Erythroblast (primary cell): ENCODE measurements around the gene CDC27.
A peak's percentile ranks its signal among the peaks of the same experiment; 100 is the strongest.

ENCODE experiments used
- DNase-seq, 2 experiments: peaks; one replicate each; lab custom pipeline; 2025; lab: John Stamatoyannopoulos, UW
- GATA1 ChIP-seq: IDR thresholded peaks from 2 replicates; pipeline ENCODE4 v1.6.1; 2011; ENCODE audit warnings: low read depth, mild to moderate bottlenecking, control low read depth, low read length, moderate library complexity
- POLR2A ChIP-seq: IDR thresholded peaks from 2 replicates; pipeline ENCODE4 v1.6.1; 2011; ENCODE audit warnings: mild to moderate bottlenecking, low read length

CDC27 gene

DNA sequence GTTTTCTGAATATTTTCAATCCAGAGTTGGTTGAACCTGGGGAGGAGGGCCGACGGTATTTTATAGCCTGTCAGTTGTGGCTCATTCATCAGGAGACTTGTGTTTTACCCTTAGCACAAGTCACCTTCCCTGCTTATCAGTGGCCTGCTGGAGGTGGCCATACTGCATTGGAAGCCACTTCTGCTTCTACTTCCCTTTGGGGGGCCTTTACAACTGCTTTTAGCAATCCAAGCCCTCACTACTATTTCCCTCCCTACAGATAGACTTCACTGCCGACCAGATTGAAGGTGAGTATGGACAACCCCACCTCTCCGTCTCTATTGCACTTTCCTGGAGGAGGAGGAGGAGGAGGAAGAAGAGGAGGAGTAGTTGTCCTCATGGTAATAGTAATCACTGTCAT lies 24.4 kb upstream of the CDC27 start:
- DNase-seq = no peak
- TF ChIP-seq GATA1 (no peak), POLR2A (no peak)

DNA sequence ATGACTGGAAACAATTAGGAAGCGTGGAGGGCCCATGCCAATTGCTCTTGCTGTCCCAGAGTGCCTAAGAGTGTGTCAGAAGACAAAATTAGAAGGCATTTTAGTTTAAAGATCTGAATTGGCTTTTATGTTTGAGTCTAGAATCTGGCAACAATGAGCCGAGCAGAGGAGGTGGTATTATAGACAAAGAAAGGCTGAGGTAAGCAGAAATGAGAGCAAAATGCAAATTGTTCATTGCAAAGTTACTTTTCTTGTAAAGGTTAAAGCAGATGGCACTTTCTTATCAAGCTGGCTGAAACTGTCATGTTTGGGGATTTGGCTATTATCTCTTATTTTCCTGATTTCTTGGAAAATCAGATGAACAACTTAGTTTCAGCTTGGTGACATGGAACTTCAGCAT lies 23.4 kb upstream of the CDC27 start:
- no peak for TF ChIP-seq GATA1
- no peak for TF ChIP-seq POLR2A
- DNase-seq = no peak

DNA sequence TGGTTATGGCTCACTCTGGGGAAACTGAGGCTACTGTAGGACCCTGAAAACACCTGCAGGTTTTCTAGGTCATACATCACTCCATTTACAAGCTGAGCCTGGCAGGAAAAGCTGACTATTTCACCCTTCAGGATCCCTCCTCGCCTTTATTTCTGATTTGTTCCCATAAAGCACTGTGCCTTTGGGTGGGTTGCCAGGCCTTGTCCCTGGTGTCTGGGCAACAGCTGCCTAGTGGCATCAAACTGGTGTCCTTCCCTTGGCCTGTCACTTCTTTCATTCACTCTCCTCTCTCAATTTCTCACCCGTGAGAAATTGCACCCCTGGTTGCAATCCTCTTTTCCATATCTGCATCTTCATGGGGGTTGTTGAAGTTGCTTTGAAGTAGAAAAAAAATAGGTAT lies 21.7 kb upstream of the CDC27 start:
- DNase-seq = peak; percentile 48 to 75
- TF ChIP-seq POLR2A = no peak
- TF ChIP-seq GATA1 = no peak

DNA sequence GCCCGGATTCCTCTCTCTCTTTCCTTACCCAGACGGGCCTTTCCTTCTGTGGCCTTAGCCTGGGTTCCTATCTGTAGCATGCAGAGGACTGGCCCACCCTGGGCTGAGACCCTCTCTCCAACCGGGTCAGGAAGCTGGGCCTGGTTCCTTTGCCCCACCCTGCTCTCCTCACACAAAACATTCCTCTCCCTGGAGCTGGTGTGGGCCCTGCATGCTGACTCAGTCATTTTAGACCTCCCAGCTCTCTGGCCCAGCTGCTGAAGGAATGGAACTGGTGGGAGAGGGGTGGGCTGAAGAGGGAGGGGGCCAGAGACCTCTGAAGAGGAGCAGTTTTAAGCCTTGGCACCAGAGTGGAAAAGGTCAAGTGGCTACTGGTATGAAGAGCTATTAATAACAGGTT lies 21.0 kb upstream of the CDC27 start:
- DNase-seq = peak; percentile 46 to 64
- TF ChIP-seq GATA1 (no peak), POLR2A (no peak)

DNA sequence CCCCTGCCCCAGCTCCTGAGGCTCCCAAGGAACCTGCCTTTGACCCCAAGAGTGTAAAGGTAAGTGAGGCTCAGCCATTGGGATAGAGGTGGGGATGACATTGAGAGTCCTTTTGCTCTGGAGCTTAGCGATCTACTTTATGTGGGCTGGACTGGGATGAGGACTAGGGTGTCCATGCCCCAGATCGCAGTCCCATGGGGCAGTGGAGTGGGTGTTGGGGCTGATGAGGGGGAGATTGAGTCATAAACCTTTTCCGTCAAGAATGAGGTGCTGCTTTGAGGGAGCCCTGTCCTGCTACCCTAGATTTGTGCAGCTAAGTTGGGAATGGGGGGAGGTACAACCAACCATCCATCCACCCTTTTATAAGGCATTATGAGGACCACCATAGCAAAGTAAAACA lies 20.4 kb upstream of the CDC27 start:
- DNase-seq = no peak
- TF ChIP-seq POLR2A (no peak), GATA1 (no peak)

DNA sequence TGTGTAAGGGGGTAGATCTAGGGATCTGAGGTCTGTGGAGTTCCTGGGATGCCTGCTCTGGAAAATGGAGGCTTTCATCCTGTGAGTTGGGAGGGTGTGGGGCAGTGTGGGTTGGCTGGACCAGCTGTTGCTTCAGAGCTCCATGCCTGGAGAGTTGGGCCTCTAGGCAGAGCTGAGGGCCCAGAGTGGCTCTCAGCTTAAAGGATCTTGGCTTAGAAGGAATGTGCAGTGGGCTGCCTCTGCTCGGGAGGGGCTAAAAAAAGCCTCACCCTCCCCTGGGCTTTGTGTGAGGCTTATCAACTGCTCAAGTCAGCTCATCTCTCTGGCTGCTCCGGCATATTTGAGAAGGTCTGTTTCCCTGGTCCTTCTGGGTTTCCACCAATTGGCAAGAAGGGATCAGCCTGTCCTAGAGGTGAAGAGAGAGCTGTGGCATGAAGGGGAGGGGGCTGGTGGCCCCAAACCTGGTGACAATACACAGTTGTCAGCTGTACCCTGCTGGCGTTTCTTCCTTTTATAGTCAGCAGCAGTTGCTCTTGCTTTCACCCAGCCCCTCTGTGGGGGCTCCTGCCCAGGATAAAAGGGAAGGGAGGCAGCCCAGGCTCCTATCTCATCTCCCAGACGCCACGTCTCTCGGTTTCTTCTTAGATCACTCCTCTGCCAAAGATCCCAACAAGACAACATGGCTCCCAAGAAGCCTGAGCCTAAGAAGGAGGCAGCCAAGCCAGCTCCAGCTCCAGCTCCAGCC lies 19.8 kb upstream of the CDC27 start, which contains the start of gene MYL4:
MYL4 (plus strand) TSS at position 605 of the 745 bp plus-strand sequence; CDS start at position 680, 75 bp downstream.
- TF ChIP-seq GATA1 (no peak), POLR2A (peak; percentile 79)
- peak; percentile 80 to 90 for DNase-seq

DNA sequence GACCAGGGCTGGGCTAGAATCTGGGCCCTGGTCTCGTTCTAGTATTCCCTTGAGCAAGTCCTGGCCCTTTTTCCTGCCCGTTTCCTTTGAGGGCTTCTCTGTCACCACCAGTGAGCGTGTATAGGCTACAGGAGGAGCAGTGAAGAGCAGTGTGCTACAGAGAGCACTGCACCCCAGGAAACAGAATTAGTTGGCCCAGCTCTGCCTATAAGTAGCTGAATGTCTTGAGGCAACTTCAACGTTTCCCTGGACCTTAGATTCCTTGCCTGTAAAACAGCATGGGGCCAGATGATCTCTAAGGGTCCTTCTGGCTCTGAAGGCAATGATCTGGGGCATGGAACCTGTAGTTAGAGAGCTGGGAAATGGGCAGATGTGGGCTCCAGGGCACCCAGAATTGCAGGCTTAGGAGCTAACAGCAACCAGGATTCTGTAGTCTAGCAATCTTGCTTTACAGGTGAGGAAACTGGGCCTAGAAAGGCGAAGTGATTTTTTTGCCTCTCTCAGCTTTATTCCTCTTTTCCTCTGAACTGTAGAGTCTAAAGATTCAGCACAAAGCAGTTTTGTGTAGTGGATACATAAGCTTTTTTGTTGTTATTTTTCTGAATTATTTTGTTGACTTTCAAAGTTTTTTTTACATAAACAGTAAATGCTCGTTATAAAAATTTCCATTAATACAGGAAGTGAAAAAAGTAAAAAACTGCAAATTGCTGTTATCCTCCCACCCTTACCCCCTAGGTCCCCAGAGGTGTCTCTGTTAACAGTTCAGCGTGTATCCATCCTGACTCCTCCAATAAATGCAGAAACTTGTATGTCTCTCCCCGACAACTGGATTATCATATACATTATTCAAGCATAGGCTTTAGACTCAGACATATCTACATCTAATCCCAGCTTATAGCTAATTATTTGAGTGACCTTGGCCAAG lies 18.3 kb upstream of the CDC27 start:
- no peak for TF ChIP-seq GATA1
- TF ChIP-seq POLR2A = no peak
- no peak for DNase-seq

DNA sequence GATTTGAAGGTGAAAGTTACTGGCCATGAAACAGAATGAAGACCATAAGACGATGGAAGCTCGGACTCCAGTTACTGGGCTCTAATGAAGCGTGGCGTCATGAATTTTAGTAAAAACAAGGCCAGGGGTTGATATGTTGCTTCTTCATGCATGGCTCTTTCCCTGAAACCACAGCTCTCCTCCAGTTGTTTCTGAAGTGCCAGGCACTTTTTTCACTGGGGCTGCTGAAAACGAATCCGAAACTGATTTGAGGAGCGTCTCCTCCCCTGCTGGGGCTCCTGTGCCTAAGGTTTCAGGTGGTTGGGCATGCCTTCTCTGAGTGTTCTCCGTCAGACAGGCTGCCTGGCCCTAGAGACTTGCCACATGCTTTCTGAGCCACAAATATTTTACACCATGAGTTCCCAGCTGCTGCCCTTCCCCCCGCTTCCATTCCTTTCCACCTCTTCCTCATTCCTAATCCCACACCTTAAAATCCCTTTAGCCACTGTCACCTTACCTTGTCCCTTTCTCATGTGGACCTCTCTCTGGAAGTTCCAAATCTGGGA lies 16.4 kb upstream of the CDC27 start:
- DNase-seq = no peak
- TF ChIP-seq POLR2A (no peak), GATA1 (no peak)

DNA sequence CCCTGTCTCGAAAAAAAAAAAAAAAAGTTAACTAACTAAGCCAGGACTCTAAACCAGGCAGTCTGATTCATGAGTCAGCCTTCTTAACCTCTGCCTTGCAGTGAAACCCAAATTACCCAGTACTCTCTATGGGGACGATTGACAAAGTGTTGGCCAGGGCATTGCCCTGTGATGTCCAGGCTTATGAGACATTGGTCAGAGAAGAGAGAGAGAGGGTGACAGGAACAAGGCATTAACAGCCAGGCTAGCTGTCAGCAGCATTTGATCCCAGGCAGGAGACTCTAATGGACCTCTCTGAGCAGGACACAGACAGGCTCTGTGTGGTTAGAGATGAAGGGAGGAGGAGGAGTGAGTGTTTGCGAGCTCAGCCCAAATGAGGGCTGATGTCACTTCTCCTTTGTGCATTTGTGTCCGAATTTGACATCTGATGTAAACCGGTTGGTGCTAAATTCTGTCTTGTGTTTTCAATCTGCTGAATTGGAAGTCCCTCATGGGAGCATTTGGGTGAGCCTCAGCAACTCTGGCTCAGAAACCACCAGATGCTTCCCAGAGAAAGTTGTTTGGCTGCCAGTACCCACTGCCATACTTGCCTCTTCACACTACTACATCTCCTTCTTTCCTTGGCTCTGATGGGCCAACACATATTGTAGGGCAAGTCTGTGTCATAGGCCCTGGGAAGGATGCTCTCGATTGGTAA lies 15.8 kb upstream of the CDC27 start:
- TF ChIP-seq POLR2A (no peak), GATA1 (no peak)
- no peak for DNase-seq

DNA sequence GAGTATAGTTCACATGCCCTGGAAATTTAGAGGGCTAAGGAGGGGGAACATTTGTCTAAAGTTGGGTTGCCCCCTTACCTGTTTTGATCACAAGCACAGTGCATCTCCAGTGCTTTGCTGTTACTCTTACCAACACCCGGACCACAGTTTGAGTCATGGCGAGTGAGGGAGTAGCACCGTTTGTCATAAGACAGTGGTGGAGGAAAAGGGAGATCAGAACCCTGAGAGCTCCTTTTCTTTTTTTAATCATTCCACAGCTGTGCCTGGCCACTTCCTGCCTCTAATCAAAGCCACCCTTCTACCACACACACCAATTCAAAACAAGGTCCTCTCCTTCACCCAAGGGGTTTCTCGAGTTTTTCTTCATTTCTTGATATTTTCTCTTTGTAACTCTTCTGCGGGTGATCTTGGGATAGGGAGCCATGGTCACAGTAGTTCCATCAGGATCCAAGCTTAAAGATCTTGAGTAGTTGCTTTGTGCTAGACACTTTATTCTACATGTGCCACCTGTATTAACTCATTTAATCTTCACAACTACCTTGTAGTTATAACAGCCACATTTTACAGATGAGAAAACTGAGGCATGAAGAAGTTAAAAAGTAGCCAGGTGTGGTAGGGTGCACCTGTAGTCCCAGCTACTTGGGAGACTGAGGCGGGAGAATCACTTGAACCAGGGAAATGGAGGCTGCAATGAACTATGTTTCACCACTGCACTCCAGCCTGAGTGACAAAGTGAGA lies 15.1 kb upstream of the CDC27 start:
- no peak for DNase-seq
- TF ChIP-seq POLR2A (no peak), GATA1 (no peak)

DNA sequence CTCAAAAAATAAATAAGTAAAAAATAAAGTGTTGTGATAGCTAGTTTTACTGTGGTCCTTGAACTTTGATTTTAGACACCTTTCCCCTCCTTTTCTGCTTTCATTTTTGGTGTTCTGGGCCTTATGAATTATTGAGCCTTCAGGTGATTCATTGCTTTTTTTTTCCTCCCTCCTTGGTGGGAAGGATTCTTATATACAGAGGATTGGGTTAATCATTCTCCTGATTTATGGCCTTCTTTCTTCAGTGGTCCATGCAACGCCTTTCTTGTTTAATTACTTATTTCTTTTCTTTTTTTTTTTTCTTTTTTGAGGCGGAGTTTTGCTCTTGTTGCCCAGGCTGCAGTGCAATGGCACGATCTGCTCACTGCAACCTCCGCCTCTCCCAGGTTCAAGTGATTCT lies 12.1 kb upstream of the CDC27 start:
- DNase-seq = no peak
- TF ChIP-seq POLR2A (no peak), GATA1 (no peak)

DNA sequence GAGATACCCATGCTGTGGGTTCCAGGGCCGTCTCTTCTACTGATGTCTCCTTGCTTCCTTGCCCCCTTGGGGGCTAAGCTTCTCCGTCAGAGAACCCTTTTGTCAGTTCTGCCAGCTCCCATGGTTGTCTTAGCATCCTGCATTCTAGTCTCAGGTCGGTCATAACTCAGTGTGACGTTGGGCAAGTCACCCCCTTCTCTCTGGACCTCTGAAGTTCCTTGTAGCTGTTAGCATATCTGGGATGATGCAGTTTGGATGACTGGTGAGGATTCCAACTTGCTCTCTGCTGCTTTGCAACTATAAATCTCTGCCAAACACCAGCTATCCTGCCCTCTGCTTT lies 11.2 kb upstream of the CDC27 start:
- TF ChIP-seq POLR2A (no peak), GATA1 (no peak)
- no peak for DNase-seq
